Amniotic epithelial cell (primary cell): ENCODE results near the gene LRMDA.
"Not testable (repeated sequence)": the region's sequence is repeated elsewhere in the genome, so short reads cannot be mapped to it uniquely, and the experiment has no call there.

ENCODE experiments used
- DNase-seq: peaks from one replicate; pipeline ENCODE4 v3.0.0-alpha.2; 2010; ENCODE audit warnings: low read depth

LRMDA gene

GRCh38 chr10:75508239-75508813, 76.9 kb downstream of the LRMDA start:
- peak; percentile 98 for DNase-seq

DNA sequence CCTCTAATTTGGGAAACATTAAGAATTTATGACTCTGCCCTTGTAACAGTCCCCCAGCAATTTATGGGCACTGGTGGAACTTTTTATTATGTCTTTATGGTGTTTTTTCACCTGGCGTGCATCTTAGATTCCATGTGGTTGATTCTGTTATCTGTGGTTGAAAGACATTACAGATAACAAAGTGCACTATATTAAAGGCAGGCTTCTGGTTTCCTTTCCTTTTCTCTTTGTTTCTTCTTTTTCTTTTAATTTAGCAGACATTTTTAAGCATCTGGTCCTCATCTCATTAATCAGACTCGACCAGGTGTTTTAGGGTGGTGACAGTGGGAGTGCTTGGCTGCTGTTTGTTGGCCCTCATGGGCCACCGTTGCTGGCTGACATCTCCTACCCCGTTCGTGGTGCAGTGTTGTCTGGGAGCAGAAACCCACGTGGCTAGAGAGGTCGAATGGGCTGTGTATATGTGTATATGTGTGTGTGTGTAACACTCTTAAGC, 77.4 kb downstream of the LRMDA start:
- peak; percentile 87 for DNase-seq

DNA sequence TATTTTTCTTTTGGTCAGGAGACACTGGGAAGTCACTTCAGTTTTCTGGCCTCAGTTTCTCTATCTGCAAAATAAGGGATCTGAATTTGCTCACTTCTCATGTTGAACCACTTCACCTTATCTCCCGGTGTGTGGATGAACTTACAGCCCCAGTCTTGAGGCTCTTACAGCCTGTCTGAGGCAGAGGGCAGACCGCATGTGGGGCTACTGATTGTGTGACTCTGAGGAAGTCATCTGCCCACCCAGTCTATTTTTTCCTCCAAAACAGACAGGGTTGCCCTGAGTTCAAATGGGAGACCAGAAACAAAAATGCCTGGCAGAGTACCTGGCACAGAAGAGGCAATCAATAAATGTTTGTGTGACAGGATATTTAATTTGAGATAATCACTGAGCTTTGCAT, 78.3 kb downstream of the LRMDA start:
- DNase-seq, result no peak

DNA sequence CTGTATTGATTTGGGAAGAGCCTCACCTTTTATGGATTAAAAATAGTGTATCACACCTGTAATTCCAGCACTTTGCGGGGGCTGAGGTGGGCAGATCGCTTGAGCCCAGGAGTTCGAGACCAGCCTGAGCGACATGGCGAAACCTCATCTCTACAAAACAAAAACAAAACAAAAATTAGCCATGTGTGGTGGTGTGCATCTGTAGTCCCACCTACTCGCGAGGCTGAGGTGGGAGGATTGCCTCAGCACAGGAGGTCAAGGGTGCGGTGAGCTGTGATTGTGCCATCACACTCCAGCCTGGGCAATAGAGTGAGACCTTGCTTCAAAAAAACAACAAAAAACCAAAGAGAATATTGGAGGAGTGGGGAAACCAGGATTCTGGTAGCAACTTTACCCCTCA, 79.6 kb downstream of the LRMDA start:
- no peak for DNase-seq

DNA sequence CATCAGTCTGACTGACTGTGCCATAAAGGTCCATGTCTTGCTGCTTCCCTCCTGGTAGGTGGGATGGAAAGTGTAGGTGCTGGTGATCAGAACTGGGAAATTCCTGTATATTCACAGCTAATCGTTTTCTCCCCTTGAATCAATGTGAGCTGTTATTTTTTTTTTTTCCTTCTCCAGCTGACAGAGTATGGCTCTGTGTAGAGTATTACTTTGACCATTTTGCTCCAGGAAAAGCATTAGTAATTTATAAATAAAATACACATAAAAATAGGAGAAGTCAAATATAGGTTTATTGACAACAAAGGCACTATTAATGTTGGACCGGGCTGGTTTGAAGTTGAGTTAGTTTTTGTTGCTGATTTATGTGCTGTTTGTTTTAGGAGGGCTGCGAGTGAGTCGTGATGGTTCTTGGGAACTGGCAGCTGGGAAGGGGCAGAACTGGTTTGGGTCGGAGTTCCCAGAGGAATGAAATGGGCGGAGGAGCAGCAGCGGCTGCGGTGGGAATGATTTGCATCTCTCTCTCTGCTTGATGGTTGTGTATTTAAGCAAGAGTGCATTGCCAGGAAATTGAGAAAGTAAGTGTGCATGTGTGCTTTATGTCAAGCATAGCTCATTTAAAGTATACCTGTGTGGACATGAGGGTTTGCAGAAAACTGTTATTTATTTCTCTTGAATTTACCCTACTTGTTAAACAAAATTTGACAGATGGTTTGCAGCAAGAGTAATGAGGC, 80.9 kb downstream of the LRMDA start:
- peak; percentile 55 for DNase-seq

- DNase-seq, result no peak
Measured at GRCh38 chr10:75513292-75513885, 82.0 kb downstream of the LRMDA start.

- no peak for DNase-seq
Measured at GRCh38 chr10:75514830-75515229, 83.4 kb downstream of the LRMDA start.

- DNase-seq, result not testable (repeated sequence)
Measured at GRCh38 chr10:75516154-75516553, 84.7 kb downstream of the LRMDA start.

DNA sequence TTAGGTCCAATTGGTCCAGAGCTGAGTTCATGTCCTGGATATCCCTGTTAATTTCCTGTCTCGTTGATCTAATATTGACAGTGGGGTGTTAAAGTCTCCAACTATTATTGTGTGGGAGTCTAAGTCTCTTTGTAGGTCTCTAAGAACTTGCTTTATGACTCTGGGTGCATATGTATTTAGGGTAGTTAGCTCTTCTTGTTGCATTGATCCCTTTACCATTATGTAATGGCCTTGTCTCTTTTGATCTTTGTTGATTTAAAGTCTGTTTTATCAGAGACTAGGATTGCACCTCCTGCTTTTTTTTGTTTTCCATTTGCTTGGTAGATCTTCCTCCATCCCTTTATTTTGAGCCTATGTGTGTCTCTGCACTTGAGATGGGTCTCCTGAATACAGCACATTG, 87.8 kb downstream of the LRMDA start:
- DNase-seq, result not testable (repeated sequence)

GRCh38 chr10:75521194-75521829, 89.9 kb downstream of the LRMDA start:
- peak; percentile 4 for DNase-seq

DNA sequence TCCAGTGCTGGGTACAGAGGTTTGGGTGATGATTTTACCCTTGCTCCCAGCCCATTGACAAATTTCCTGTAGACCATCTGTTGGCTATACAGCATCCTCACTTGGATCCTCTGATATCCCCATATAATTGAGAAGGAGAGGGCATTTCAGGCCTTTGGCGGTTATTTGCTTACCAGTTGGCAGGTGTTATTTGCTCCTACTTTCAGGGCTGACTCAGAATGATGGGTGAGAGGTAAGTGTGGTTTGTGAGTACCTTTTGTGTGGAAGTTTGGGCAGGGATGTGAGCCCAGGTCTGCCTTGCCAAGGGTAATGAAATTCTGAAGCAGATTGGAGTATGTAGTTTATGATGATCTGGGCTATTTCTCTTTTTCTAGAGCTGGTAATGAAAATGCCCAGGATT, 93.6 kb downstream of the LRMDA start:
- DNase-seq, result no peak

GRCh38 chr10:75525646-75526045, 94.2 kb downstream of the LRMDA start:
- peak; percentile 72 for DNase-seq

DNA sequence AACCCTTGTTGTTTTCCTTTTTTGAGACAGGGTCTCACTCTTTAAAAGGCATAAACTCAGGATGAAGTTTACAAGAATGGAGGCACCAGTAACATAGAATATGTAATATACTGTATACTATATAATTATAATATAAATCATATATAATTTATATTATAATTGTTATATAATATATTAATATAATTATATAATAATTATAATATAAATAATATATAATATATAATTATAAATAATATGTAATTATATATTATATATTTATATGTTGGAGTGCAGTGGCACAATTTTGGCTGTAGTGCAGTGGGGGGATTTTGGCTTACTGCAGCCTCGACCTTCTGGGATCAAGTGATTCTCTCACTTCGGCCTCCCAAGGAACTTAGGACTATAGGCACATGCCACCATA, 96.1 kb downstream of the LRMDA start:
- no peak for DNase-seq

- no peak for DNase-seq
Measured at GRCh38 chr10:75528392-75528791, 97.0 kb downstream of the LRMDA start.

GRCh38 chr10:75530299-75530698, 98.9 kb downstream of the LRMDA start:
- DNase-seq, result peak; percentile 67

DNA sequence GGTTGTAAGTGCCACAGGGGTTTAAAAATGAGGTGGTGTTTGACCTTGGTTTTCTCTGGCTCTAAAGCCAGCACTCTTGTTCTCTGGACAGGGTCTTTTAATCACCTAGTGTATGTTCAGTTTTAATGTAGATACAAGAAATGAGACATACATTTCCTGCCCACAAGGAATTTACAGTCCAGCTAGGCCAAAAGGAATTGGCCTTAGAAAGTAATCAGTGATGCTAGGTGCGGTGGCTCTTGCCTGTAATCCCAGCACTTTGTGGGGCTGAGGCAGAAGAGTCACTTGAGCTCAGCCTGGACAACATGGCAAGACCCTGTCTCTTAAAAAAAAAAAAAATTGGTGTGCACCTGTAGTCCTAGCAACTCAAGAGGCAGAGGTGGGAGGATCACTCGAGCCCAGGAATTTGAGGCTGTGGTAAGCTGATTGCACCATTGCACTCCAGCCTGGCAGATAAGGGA, 100.2 kb downstream of the LRMDA start:
- peak; percentile 80 for DNase-seq

- peak; percentile 74 for DNase-seq
Measured at GRCh38 chr10:75532253-75532924, 101.0 kb downstream of the LRMDA start.

DNA sequence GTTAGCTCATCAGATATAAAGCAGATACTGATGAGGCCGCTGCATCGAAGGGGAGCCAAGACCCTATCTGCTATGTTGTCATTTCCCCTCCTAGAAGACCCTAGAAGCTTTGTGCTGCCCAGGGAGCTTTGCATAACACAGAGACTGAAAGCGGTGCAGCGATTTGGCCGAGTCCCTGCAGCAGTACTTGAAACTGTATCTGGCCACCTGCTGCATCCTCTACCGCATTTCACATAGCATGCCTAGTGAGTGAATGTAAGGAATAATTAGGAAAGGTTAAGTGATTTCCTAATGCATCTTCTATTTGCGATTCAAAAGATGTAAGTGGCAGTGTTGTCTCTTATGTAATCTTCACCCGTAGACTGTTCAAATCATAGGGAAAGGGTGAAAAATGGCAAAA, 106.7 kb downstream of the LRMDA start:
- no peak for DNase-seq

GRCh38 chr10:75538765-75539164, 107.3 kb downstream of the LRMDA start:
- DNase-seq, result no peak

DNA sequence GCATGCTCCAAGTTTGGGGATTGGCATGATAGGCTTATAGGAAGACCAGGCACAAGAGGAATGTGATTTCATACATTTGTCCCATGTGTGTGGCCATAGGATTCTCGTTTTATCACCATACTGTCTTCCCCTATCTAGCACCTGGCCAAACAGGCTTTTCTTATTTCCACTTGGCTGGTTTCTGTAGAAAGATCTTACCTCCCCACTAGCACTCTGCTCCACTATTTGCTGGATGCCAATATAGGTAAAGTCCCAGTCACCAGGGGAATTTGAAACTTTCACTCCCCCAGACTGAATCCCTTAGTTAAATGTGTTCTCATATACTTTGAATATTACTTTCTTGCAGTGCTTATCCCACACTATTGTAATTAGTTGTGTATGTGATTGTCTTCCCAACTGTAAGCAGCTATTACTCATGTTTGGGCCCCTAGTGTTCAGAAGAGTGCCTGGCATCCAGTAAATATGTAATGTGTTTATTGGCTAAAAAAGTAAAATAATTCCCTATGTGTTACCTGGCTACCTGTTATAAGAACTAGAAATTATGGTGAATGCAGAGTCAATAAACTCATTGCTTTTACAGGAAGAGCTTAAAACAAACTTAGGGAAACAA, 109.0 kb downstream of the LRMDA start:
- no peak for DNase-seq

GRCh38 chr10:75540981-75541380, 109.6 kb downstream of the LRMDA start:
- DNase-seq, result no peak

DNA sequence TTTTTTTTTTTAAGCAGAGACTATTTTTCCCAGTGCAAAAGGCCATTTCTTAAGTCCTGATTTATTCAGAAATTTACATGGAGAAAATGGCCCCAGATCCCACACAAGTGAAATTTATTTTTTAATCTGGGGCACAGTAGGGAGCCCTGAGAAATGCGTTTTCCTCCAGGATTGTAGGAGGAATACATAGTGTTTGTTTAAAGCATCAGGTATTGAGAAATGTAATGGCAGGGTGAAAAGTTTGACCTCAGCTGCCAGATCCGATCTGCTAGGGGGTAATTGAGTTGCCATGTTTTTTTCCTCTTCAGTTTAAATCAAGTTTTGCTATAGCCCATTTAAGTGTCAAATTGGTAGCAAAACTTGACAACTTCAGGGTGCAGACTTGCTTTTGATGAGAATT, 110.0 kb downstream of the LRMDA start:
- DNase-seq, result no peak
